Ishikawa (cell line): ENCODE measurements around the gene MYCBPAP.

Experiments used
- CEBPB ChIP-seq: IDR thresholded peaks from 2 replicates; pipeline ENCODE4 v1.6.1; 2012
- CREB1 ChIP-seq: IDR thresholded peaks from 2 replicates; pipeline ENCODE4 v1.6.1; 2012; ENCODE audit warnings: low read depth
- EGR1 ChIP-seq: IDR thresholded peaks from 2 replicates; pipeline ENCODE4 v1.6.1; 2012
- EP300 ChIP-seq: IDR thresholded peaks from 2 replicates; pipeline ENCODE4 v1.6.1; 2012; ENCODE audit warnings: borderline replicate concordance
- FOXM1 ChIP-seq: IDR thresholded peaks from 2 replicates; pipeline ENCODE4 v1.6.1; 2012; ENCODE audit warnings: low read depth, borderline replicate concordance
- MAX ChIP-seq: IDR thresholded peaks from 2 replicates; pipeline ENCODE4 v1.6.1; 2012
- NFIC ChIP-seq: IDR thresholded peaks from 2 replicates; pipeline ENCODE4 v1.6.1; 2012
- RAD21 ChIP-seq: IDR thresholded peaks from 2 replicates; pipeline ENCODE4 v1.6.1; 2012; ENCODE audit warnings: low read depth
- REST ChIP-seq: IDR thresholded peaks from 2 replicates; pipeline ENCODE4 v1.6.1; 2012; ENCODE audit warnings: low read depth, mild to moderate bottlenecking
- TAF1 ChIP-seq: IDR thresholded peaks from 2 replicates; pipeline ENCODE4 v1.6.1; 2012; ENCODE audit warnings: low read depth, mild to moderate bottlenecking
- TCF12 ChIP-seq: IDR thresholded peaks from 2 replicates; pipeline ENCODE4 v1.6.1; 2012; ENCODE audit warnings: low read depth
- TEAD4 ChIP-seq: IDR thresholded peaks from 2 replicates; pipeline ENCODE4 v1.6.1; 2012
- USF1 ChIP-seq: IDR thresholded peaks from 2 replicates; pipeline ENCODE4 v1.6.1; 2012
- YY1 ChIP-seq: IDR thresholded peaks from 2 replicates; pipeline ENCODE4 v1.6.1; 2012; ENCODE audit warnings: low read depth
- ZBTB7A ChIP-seq: IDR thresholded peaks from 2 replicates; pipeline ENCODE4 v1.6.1; 2012; ENCODE audit warnings: low read depth

MYCBPAP gene

GRCh38 chr17:50570032-50570431, 61.8 kb downstream of the MYCBPAP start:
- TF ChIP-seq NFIC = no peak
- no peak for TF ChIP-seq TCF12
- TF ChIP-seq RAD21 = no peak
- no peak for TF ChIP-seq ZBTB7A
- TF ChIP-seq REST = no peak
- TF ChIP-seq MAX = no peak
- TF ChIP-seq USF1 = no peak
- no peak for TF ChIP-seq TAF1
- no peak for TF ChIP-seq EGR1
- TF ChIP-seq FOXM1 = no peak
- TF ChIP-seq TEAD4 = no peak
- TF ChIP-seq EP300 = no peak

DNA sequence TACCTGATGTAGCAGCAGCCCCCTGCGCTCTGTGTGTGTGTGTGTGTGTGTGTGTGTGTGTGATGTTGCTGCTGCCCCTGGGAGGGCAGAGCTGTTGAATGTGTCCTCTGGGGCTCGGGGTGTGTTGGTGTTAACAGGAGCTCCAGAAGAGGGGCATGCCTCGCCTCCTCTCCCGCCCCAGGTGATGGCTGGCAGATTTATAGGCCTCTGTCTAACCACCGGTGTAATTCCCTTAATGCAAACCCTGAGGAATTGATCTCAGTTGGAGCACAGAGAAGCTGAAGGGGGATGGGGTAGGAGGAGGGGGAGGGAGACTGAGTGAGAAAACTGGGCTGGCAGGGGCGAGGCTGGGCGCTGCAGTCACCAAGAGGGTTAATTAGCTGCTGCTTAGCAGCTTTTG, 62.3 kb downstream of the MYCBPAP start:
- TF ChIP-seq TCF12 = no peak
- TF ChIP-seq NFIC = no peak
- TF ChIP-seq TEAD4 = no peak
- TF ChIP-seq TAF1 = no peak
- TF ChIP-seq EGR1 = no peak
- no peak for TF ChIP-seq ZBTB7A
- no peak for TF ChIP-seq CEBPB
- TF ChIP-seq YY1 = no peak
- no peak for TF ChIP-seq CREB1
- TF ChIP-seq MAX = no peak
- TF ChIP-seq FOXM1 = no peak
- TF ChIP-seq USF1 = no peak
- TF ChIP-seq EP300 = no peak
- no peak for TF ChIP-seq RAD21
- no peak for TF ChIP-seq REST

DNA sequence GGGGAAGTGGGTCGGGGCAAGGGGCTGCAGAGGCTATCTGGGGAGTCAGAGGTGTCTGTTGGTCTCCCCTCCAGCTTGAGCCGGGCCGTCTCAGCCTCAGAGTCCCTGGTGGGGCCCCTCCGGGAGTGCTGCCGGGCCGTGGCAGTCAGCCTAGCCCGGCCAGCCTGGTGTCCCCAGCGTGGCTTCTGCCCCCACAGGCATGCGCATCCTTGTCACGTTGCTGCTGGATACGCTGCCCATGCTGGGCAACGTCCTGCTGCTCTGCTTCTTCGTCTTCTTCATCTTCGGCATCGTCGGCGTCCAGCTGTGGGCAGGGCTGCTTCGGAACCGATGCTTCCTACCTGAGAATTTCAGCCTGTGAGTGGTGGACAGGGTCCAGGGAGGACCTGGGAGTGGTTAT, 63.4 kb downstream of the MYCBPAP start:
- TF ChIP-seq FOXM1 = no peak
- TF ChIP-seq TCF12 = no peak
- TF ChIP-seq TEAD4 = no peak
- no peak for TF ChIP-seq REST
- TF ChIP-seq TAF1 = no peak
- TF ChIP-seq CREB1 = no peak
- no peak for TF ChIP-seq MAX
- TF ChIP-seq YY1 = no peak
- TF ChIP-seq USF1 = no peak
- TF ChIP-seq RAD21 = no peak
- no peak for TF ChIP-seq EP300
- no peak for TF ChIP-seq ZBTB7A
- no peak for TF ChIP-seq EGR1
- TF ChIP-seq NFIC = no peak
- TF ChIP-seq CEBPB = no peak

- TF ChIP-seq MAX = no peak
- no peak for TF ChIP-seq EGR1
- no peak for TF ChIP-seq ZBTB7A
- TF ChIP-seq YY1 = no peak
- TF ChIP-seq CEBPB = no peak
- no peak for TF ChIP-seq TEAD4
Measured at GRCh38 chr17:50572541-50572940, 64.3 kb downstream of the MYCBPAP start.
